ENCODE data around the gene UGT1A3.

GRCh38 chr2:233699424-233700027 is 29.3 kb upstream of the UGT1A3 start:
- TF ChIP-seq CTCF (IDR thresholded peaks at IDR 0.05; ENCODE audit: low read length) (no peak), EZH2phosphoT487 (IDR thresholded peaks at IDR 0.05; ENCODE audit: low read length) (no peak)

Data from MM.1S (cell line).